Nephron (organoid): ENCODE results near the gene SLC35F4.

ENCODE experiments used
- H3K27ac Mint-ChIP-seq, 3 experiments: 2 replicates each; pipeline ENCODE4 v1.8.0; 2020; ENCODE audit warnings: mixed read lengths in 3 of 3, mild to moderate bottlenecking in 2 of 3, moderate library complexity in 1 of 3
- H3K27me3 Mint-ChIP-seq: 2 replicates; pipeline ENCODE4 v1.8.0; 2021; ENCODE audit warnings: low read depth, mild to moderate bottlenecking, moderate library complexity, mixed read lengths
- H3K36me3 Mint-ChIP-seq: 2 replicates; pipeline ENCODE4 v1.8.0; 2020; ENCODE audit warnings: low read depth, mixed read lengths
- H3K4me1 Mint-ChIP-seq: 2 replicates; pipeline ENCODE4 v1.8.0; 2020; ENCODE audit warnings: mixed read lengths
- H3K4me3 Mint-ChIP-seq, 3 experiments: 2 replicates each; pipeline ENCODE4 v1.8.0; 2020; ENCODE audit warnings: mild to moderate bottlenecking in 3 of 3, mixed read lengths in 3 of 3, moderate library complexity in 2 of 3
- H3K9me3 Mint-ChIP-seq: 2 replicates; pipeline ENCODE4 v1.8.0; 2020; ENCODE audit warnings: mixed read lengths
- TF ChIP-seq, protein P1 (sequence below), 3 experiments: fragments of 200-600 bp; sonication (generic); IDR thresholded peaks; one replicate each; pipeline ENCODE4 v1.5.0; 2021; ENCODE audit warnings: antibody characterized with exemption in 3 of 3; ENCODE audit not compliant: unreplicated experiment in 3 of 3

SLC35F4 gene

DNA sequence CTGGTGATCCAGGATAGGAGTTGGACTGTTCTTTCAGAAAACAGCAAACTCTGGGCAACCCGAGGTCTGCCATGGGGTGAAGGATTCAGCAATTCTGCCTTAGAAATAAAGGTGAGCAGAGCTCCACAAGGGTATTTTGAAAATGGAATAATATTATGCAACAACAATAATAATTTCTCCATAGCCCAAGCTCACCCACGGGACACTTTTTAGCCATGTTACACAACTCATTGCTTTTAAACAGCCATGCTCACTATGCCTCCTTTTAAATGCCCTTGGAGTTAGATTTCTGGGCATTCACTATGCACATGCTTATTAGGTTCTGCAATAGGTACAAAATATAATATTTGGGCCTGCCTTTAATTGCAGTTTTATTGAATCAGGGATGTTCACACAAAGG is 37.2 kb downstream of the SLC35F4 start:
- Mint-ChIP-seq H3K4me3 (no peak overlapping the region), H3K27ac (no peak overlapping the region), H3K9me3 (peaks cover 10% of the 10 kb centered on the region), H3K4me1 (no peaks in the 10 kb centered on the region), H3K27me3 (peaks cover 5% of the 10 kb centered on the region), H3K36me3 (no peaks in the 10 kb centered on the region)
- TF ChIP-seq, protein P1, sequence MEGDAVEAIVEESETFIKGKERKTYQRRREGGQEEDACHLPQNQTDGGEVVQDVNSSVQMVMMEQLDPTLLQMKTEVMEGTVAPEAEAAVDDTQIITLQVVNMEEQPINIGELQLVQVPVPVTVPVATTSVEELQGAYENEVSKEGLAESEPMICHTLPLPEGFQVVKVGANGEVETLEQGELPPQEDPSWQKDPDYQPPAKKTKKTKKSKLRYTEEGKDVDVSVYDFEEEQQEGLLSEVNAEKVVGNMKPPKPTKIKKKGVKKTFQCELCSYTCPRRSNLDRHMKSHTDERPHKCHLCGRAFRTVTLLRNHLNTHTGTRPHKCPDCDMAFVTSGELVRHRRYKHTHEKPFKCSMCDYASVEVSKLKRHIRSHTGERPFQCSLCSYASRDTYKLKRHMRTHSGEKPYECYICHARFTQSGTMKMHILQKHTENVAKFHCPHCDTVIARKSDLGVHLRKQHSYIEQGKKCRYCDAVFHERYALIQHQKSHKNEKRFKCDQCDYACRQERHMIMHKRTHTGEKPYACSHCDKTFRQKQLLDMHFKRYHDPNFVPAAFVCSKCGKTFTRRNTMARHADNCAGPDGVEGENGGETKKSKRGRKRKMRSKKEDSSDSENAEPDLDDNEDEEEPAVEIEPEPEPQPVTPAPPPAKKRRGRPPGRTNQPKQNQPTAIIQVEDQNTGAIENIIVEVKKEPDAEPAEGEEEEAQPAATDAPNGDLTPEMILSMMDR (IDR thresholded peaks at IDR 0.05; ENCODE audit: unreplicated experiment in 3 of 3): no peak

- TF ChIP-seq, protein P1 (IDR thresholded peaks at IDR 0.05; ENCODE audit: unreplicated experiment in 3 of 3): no peak
- no peak overlapping the region for H3K4me3 Mint-ChIP-seq
- no peak overlapping the region for H3K27ac Mint-ChIP-seq
- peaks cover 10% of the 10 kb centered on the region for H3K9me3 Mint-ChIP-seq
- H3K27me3 Mint-ChIP-seq: no peaks in the 10 kb centered on the region
- H3K4me1 Mint-ChIP-seq: peaks cover 5% of the 10 kb centered on the region
- H3K36me3 Mint-ChIP-seq: no peaks in the 10 kb centered on the region
Observed at GRCh38 chr14:57823015-57823660, 42.8 kb downstream of the SLC35F4 start.

DNA sequence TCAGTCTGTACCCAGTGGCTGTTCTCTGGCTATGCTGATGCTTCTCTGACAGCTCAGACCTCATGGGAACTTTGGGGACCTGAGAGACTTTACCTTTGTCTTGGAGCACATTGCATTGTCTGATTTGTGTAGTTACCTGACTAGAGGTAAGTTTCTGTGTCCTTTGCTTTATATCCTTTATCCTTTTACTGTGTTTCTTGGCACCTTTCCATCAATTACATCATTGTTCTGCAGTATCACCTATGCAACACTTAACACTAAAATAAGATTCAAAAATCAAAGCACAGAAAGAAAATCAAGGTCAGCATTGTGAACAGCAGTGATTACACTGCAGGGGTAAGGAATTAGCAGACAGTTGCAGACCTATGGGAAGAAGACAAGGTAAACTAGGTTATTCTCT is 43.8 kb downstream of the SLC35F4 start:
- no peak overlapping the region for H3K4me3 Mint-ChIP-seq
- H3K4me1 Mint-ChIP-seq: peaks cover 5% of the 10 kb centered on the region
- H3K27me3 Mint-ChIP-seq: no peaks in the 10 kb centered on the region
- no peak overlapping the region for H3K27ac Mint-ChIP-seq
- peaks cover 10% of the 10 kb centered on the region for H3K9me3 Mint-ChIP-seq
- H3K36me3 Mint-ChIP-seq: no peaks in the 10 kb centered on the region
- TF ChIP-seq, protein P1 (IDR thresholded peaks at IDR 0.05; ENCODE audit: unreplicated experiment in 3 of 3): no peak

- peaks cover 5% of the 10 kb centered on the region for H3K4me1 Mint-ChIP-seq
- no peak overlapping the region for H3K27ac Mint-ChIP-seq
- no peak overlapping the region for H3K4me3 Mint-ChIP-seq
- H3K36me3 Mint-ChIP-seq: no peaks in the 10 kb centered on the region
- TF ChIP-seq, protein P1 (IDR thresholded peaks at IDR 0.05; ENCODE audit: unreplicated experiment in 3 of 3): no peak
- no peaks in the 10 kb centered on the region for H3K27me3 Mint-ChIP-seq
- H3K9me3 Mint-ChIP-seq: peaks cover 9% of the 10 kb centered on the region
Observed at GRCh38 chr14:57820581-57820980, 45.3 kb downstream of the SLC35F4 start.

GRCh38 chr14:57818511-57818910 is 47.4 kb downstream of the SLC35F4 start:
- Mint-ChIP-seq H3K9me3 (no peaks in the 10 kb centered on the region), H3K27me3 (no peaks in the 10 kb centered on the region), H3K4me3 (no peak overlapping the region), H3K27ac (no peak overlapping the region), H3K4me1 (peaks cover 5% of the 10 kb centered on the region), H3K36me3 (no peaks in the 10 kb centered on the region)
- TF ChIP-seq, protein P1 (IDR thresholded peaks at IDR 0.05; ENCODE audit: unreplicated experiment in 3 of 3): no peak

DNA sequence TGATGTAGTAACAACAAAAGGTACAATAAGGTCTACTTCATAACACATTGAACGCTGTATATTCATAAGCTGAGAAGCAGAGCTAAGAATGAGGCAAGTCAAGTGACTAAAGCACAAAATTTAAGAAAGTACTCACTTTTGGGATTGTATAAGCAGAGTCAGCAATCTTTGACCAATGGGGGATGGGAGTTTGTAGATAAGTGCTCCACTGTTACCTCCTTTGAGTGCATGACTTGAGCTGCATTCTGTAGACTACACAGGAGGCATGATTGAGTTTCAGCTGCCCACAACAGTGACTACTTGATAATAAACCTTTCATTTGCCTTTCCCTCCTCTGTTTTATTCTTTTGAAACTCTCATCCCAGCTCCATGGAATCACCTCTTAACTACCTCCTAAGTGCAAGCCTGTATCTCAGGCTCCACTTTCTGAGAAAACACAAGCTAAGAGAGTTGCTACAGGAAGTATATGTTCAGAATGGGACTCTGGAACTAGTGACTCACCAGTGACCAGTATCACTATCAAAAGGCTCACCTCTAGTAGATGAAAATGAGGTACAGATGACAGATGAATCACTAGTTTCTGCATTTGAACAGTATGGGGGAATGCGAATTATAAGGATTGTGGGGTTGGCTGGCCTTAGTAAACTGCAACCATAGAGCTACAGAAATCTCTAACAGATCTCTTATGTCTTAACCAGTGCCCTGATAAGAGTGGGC is 49.2 kb downstream of the SLC35F4 start:
- H3K9me3 Mint-ChIP-seq: no peaks in the 10 kb centered on the region
- H3K27ac Mint-ChIP-seq: no peak overlapping the region
- H3K4me1 Mint-ChIP-seq: peaks cover 5% of the 10 kb centered on the region
- H3K27me3 Mint-ChIP-seq: no peaks in the 10 kb centered on the region
- H3K36me3 Mint-ChIP-seq: no peaks in the 10 kb centered on the region
- TF ChIP-seq, protein P1 (IDR thresholded peaks at IDR 0.05; ENCODE audit: unreplicated experiment in 3 of 3): no peak
- H3K4me3 Mint-ChIP-seq: no peak overlapping the region
